ENCODE data around the gene AFF1.
"Not testable (repeated sequence)": the region's sequence is repeated elsewhere in the genome, so short reads cannot be mapped to it uniquely, and the experiment has no call there.

The AFF1 gene

DNA sequence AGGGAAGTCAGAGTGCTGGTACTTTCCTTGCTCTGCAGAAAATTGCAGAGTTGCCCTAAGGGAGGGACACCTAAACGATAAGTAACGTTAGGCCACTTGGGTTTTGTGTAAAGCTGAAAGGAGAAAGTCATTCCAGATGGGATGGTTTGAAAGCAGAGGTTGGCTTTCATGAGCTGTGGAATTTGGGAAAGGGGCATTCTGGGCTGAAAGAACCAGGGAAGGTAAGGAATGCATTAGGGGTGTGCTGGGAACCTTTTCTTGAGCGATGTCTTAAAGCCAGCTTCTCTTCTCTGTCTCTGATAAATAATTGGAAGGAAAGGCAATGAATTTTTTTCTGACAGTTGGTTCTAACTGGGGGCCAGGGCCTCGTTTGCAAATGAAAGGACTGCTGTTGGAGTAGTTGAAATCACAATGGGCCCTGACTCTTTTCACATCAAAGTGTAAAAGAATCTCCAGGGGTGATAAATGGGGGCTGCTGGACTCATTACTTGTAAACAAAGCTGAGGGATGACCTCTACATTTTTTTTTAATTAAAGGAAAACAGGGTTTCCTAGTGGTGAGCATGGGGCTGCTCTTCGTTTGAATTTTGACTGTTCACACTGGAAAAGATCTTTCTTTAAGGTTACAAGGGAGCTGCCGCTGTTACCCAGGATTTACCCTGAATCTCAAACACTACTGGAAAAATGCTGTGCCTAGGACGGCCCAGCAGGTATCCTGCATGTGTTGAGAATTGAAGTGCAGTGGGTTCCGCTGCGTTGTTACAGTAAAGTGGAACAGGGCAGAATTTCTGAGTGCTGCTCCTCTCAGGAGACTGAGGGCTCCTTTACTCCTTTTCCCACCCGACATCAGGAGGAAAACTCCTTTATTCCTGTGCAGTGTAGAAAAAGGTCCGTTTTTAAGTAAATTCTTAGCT lies 25.0 kb downstream of the AFF1 start:
- no peak for FAIRE-seq

DNA sequence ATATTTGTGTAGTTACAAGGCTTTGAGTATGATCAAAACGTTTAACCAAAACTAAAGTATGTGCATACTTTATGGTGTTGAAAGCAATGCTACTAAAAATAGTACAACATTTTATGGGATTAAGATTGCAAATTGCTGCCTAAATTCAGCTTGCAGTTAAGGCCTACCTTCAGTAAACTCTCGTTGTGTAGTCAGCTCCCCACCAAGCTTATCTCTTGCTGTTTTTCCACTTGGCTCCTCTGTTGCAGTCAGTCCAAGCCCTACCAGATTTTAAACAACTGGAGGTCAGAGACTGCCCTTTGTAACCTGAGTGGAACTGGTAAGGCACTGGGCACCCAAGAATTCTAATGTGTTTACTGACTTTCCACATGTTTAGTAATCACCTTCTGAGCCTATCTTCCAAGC lies 25.7 kb downstream of the AFF1 start:
- FAIRE-seq, result no peak

DNA sequence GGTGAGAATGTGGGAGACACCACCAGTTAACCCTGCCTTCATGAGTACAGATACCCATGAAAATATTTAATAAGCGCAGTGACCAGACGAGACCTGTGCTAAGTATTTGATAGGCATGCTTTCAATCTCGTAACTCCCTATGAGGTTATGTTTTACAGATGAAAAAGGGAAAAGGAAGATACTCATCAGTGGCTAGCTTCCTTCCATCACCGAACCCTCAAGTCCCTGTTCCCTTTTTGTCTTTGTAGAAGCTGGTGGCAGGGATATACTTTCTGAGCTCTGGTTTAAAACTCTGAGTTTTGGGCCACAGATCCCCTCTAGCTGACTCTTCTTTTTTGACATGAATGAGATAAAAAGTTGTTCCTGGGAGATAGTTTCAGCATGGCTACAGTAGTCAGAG lies 26.3 kb downstream of the AFF1 start:
- FAIRE-seq, result no peak

DNA sequence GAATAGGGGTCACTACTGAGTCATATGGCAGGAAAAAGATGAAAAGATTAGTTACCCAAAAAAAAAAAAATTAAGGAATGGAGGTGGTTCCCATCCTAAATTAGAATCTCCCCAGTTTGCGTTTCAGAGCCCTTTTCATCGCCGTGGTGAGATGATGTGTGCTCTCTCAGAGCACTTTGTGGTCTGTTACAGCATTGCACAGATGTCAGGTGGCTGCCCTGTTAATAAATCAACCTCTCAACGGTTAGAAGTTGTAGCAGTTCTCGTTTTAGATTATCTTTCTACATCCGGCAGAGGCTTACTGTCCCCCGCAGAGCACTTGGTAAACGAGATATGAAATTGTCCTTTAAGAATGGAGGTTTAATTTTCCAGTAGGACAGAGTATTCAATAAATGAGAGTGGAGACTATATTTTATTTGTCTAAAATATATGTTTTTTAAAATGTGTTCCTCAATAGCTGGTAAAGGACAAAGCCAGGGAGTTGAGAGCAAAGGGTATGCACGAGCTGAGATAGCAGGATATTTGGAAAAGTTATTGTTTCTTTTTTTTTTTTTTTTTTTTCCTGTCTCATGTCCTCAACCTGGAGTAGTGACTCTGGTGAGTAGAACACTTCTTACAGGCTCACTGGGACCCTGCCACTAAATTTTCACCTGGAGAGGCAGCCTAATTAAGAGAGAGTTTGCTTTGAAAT lies 26.9 kb downstream of the AFF1 start:
- FAIRE-seq, result no peak

DNA sequence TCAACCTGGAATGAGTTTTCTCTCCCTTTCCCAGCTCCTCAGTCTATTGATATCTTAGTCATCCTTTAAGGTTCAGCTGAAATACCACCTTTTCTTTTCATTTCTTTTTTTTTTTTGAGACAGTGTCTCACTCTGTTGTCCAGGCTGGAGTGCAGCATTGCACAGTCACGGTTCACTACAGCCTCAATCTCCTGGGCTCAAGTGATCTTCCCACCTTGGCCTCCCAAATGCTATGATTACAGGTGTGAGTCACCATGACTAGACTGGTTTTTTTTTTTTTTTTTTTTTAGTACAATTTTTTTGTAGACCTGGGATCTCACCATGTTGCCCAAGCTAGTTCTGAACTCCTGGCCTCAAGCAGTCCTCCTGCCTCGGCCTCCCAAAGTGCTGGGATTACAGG lies 28.9 kb downstream of the AFF1 start:
- no peak for FAIRE-seq

DNA sequence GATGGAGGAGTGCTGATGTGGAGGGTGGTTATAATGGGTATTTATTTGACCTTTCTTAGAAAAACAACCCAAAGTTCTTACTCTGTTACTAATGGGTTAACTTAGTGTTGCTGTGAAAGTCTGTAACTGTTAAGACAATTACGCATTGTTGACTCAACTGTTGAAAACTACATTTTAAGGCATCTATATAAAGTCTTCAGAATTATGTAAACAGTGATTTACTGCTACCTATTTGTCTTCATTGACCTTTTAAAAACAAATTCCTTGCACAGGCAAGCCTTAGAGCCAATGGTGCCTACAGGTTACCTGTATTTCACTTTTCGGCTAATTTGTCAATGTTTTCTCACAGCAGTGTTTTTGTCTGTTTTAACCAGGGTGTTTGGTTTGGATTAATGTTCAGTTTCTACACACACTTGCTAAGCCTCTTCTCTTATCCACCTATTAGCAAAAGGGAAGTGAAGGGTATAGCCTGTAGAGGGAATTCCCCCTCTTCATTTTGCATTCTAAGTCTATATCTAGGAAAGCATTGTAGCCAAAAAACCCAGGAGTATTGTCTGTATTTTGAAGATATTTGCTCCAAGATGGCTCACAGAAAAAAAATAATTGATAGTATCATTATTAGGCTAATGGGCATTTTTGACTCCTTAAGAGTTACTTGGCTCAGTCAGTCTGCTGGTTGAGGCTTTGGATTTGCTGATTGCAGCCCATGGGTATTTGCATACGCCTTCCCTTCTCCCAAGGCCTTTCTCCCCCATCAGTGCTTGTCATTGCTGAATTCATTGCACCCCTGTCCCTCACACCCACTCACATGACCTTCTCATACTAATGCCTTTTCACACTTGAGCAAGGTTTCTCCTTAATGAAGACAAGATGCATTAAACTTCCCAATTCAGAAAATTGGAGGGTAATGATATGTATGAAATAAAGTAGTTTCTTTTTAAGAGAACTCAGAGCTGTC lies 30.5 kb downstream of the AFF1 start:
- FAIRE-seq, result no peak

DNA sequence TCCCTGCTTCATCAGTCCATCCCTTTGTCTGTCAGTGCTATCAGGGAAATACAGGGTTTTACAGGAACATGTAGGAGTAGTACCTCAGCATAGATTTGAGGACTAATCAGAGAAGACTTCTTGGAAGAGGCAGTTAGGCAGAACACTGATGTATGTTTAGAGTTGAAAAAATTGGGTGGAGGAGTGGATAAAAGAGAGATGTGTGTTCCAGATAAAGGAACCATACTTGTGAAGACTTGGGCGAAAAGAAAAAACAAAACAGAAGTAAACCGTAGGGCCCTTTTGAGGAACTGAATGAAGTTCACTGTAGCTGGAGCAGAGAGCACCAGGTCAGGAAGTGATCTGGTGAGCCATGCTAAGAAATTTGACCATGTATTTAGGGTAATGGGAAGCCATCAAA lies 32.3 kb downstream of the AFF1 start:
- FAIRE-seq, result no peak

DNA sequence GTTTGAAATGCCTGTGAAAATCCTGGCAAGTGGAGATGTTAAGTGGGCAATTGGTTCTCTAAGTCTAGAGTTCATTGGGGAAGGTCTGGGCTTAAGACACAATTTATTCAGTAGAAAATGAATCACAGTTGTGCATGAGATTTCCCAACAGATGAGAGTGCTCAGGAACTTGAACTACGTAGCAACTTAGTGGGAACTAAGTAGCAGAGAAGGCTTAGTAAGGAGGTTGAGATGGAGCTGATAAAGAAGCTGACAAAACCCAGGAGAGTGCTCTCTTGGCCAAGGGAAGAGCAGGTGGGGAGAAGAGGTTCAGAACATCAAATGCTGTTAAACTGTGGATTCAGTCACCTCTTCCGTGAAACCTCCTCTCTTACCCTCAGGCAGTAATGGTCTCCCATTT lies 33.0 kb downstream of the AFF1 start:
- no peak for FAIRE-seq

DNA sequence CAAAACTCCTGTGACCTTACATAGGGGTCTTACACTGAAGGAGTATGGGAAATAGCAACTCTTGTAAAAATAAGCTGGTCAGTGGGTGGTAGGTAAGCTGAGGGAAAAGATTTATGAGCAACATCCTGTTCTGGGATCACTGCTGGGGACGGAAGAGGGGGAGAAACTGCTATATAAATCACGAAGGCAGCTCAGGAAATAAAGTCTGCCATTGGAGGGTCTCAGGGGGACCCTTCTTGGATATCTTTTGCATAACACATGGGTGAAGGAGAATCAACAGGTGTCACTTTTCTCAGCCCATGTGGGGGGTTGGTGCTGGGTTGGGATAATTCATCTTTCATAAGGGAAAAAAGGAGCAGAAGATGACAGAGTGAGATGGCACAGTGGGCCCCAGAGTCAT lies 33.7 kb downstream of the AFF1 start:
- no peak for FAIRE-seq

DNA sequence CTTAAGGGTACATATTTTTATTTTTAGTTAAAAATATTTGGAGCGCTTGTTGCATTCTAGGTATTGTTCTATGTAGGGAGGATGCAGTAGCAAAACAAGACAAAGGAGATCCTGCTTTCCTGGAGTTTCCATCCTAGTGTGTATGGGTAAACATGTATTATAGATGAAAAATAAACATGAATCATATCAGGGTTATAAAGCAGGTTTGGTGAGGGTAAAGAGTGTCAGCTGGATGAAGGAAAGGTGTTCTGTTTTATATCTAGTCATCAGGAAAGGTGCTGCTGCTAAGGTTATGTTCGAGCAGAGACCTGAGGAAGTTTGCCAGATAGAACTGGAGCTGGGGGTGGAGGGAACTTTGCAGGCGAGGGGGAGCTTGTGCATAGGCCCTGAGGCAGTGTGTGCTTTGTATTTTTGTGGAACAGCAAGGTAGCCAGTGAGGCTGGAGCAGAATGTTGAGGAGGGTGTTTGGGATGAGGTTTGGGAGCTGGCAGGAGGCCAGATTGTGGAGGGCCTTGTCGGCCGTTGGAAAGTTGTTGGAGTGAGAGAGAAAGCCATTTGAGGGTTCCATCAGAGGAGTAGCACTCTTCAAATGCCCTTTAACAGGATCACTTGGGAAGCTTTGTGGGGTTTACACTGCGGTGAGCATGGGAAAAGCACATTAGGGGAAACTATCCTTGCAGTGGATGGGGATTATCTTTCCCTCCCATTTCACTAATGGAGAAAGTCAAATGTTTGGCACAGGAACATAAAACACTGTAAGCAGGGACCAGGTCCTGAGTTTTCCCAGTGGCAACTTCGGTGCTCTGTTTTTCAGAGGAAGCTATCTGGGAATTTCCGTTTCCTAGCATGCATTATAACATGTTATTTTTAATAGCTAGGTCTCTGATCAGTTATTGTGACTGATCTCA lies 35.9 kb downstream of the AFF1 start:
- FAIRE-seq, result no peak

DNA sequence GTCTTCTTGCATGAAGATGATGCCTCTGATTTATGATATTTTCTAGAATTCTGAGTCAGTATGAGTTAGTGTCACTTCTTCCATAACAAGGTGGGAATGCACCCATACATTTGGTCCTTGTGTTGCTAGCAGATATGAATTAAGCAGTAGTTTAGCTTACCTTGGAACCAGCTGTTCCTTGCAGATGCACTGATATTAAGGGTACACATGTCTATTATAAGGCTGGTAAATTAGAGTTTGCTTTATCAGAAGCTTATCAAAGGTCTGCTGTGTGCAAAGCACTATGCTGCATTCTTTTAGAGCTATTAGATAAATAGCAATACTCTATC lies 36.5 kb downstream of the AFF1 start:
- no peak for FAIRE-seq

DNA sequence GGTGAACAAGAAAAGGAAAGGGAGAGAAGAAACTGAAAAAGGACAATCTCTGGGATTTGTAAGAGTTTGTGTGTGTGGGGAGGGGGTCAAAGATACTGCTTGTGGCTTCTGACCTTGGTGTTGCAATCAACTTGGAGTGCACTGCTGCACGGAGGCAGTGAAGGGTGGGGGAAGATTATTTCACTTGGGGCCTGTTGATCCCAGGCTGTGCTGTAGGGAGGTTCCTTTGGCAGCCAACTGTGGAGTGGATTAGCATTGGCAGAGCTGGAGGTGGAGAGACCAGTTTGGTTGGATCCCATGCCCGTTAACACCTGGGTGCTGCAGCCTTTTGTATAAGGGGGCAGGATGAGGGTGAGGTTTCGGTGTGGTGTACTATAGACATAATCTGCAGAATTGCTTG lies 38.2 kb downstream of the AFF1 start:
- FAIRE-seq, result no peak

DNA sequence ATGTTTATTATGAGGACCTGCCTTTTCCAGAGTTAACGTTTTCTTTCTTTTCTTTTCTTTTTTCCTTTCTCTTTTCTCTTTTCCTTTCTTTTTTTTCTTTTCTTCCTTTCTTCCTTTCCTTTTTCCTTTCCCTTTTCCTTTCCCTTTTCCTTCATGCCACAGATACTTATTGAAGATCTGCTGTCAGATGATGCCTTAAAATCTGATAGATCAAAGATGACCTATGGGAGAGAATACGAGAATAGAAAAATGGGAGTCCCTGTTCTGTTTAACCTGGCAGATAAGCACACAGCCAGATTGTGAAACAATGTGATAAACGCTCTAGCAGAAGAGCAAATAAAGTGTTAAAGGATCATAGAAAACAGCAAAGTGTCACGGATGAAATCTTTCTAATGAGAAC lies 38.9 kb downstream of the AFF1 start:
- no peak for FAIRE-seq

DNA sequence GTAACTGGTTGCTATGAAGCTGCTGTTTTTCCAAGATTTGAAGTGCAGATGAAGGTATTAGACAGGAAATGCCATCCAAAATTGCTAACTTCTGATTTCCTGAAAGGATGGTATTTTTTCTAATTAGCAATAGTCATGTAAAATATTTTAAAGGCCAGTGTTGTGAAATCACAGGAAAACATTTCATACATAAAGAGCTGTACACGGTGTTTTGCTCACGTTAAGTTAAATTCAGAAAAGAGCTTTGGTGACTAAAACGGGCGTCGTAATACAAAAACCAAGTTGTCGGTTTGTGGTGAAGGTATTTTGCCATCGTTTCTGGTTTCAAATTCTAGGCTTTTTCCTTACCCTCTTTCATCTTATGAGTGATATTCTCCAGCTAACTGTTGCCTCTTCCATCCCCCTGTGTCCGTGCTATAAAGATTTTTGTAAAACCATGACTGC lies 39.8 kb downstream of the AFF1 start:
- no peak for FAIRE-seq

DNA sequence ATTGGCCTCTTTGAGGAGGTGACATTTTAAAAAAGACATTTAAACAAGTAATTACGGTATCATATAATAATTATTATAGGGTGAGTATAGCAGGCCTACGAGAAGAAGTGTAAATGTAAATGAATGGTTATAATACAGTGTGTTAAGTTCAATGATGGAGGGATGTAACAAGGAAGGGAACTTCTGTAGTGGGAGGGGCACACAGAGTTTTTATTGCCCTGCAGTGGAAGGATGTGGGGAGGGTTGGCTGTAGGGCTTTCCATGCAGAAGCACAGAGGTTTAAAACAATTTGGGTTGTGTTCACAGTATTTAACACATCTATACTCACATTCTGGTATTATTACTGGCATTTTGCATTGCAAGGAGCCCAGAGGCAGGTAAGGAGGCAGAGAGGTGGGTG lies 41.1 kb downstream of the AFF1 start:
- no peak for FAIRE-seq

DNA sequence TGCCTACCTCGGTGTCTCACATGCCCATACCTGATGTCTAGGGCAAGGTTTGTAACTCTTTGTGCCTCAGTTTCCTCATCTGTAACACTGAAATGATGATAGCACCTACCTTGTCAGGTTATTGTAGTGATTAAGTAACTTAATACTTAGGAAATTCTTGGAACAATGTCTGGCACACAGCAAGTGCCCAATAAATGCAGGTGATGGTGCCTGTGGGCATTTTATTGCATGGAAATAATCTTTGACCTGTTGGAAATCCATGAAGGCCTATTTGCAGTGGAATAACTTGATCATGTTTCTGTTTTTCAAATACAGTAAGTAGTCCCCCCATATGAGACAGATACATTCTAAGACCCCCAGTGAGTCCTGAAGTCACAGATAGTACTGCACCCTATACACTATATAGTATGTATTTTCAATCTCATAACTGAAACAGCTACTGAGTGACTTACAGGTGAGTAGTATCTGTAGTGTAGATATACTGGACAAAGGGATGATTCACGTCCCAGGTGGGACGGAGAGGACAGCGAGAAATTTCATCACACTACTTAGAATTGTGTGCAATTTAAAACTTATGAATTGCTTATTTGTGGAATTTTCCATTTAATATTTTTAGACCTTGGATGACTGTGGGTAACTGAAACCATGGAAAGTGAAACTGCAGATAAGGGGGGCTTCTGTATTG lies 42.1 kb downstream of the AFF1 start:
- no peak for FAIRE-seq

DNA sequence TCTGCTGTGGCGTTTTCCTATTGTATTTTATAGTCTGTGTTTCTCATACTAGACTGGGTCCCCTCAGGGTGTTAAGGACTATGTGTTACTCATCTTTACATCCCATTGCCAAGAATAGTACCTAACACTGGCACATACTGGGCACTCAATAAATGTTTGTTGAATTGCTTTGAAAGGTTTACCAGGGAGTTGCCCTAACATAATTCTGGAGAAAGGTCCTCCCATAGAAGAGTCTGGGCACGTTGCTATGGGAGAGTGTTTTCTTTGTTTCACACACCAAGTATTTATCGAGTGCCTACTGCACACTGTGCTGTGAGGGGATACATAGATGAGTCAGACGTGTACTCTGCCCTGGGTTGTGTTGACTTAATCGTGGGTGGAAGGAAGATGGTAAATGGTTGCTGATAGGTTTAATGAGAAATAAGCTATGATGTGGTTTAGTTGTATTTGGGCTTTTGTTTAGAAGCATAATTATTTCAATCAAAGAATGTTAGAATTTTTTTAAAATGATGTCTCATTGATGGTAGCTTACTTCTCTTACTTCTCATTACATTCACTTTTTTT lies 42.9 kb downstream of the AFF1 start:
- no peak for FAIRE-seq

DNA sequence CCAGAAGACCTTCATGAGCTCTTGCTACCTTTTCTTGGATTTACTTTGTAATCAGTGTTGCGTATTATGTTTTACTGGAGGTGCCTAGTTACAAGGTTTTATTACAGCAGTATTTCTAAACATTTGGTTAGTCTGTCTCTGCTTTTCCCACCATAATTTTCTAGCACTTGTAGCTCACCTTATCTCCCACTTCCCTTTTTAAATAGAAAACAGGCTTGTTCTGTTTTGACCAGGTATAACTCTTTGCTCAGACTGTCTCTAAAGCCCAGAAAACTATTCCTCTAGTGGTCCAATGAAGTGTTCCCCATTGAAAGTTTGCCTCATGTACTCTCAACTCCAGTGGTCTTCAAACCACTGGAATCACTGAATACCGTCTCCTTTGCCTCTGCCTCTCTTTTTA lies 43.9 kb downstream of the AFF1 start:
- no peak for FAIRE-seq

DNA sequence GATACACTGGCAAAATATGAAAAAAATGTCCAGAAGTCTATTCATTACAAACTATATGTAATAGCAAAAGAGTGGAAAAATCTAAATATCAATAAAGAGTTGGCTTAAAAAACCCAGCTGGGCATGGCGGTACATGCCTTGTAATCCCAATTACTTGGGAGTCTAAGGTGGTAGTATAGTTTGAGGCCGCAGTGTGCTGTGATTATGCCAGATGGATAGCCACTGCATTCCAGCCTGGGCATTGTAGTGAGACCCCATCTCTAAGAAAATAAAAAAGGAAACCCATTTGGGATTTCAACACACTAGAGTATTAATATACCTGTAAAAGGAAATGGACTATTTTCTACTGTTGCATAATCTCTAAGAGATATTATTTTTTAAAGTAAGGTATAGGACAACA lies 45.4 kb downstream of the AFF1 start:
- FAIRE-seq, result no peak

DNA sequence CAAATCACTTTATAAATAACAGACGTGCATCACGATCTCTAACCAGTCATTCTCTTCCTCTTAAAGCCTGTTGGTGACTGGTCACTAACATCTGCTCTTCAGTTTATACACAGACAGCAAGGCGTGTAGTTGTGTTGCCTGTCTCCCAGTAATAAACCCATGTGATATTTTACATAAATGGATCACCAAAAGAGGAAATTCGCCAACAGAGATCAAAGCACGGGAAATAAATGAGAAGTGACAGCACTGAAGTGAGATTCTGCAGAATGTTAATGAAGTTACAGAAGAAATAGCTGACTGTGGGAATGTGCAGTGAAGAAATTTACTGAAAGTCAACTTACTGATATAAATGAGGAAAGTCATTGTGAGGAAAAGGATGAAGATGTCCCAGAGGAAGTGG lies 47.0 kb downstream of the AFF1 start:
- no peak for FAIRE-seq

DNA sequence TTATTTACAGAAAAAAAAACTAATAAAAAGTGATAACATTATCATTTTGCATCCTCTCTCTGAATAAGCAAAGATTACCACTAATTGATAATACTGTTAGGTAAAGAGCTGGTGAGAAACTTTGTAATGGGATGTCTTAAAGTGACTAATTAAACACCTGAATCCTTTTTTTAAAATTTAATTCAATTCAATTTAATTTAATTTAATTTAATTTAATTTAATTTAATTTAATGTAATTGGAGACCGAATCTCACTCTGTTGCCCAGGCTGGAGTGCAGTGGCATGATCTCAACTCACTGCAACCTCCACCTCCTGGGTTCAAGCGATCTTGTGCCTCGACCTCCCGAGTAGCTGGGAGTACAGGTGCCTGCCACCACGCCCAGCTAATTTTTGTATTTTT lies 51.0 kb downstream of the AFF1 start:
- FAIRE-seq, result not testable (repeated sequence)
